Activated naive CD4-positive, alpha-beta T cell treated with anti-CD3 and anti-CD28 coated beads, Interleukin-2, amount 50 U/mL, for 24 hours (primary cell): ENCODE data around the gene CEACAM3.

ENCODE experiments used
- H3K27ac Mint-ChIP-seq: one replicate; pipeline ENCODE4 v1.8.0; 2021; ENCODE audit warnings: mild to moderate bottlenecking, mixed read lengths
- H3K27me3 Mint-ChIP-seq: one replicate; pipeline ENCODE4 v1.8.0; 2021; ENCODE audit warnings: mixed read lengths
- H3K36me3 Mint-ChIP-seq: one replicate; pipeline ENCODE4 v1.8.0; 2021; ENCODE audit warnings: mixed read lengths
- H3K4me1 Mint-ChIP-seq: one replicate; pipeline ENCODE4 v1.8.0; 2021; ENCODE audit warnings: mixed read lengths
- H3K4me3 Mint-ChIP-seq: one replicate; pipeline ENCODE4 v1.8.0; 2021; ENCODE audit warnings: mild to moderate bottlenecking, mixed read lengths
- H3K9me3 Mint-ChIP-seq: one replicate; pipeline ENCODE4 v1.8.0; 2021; ENCODE audit warnings: mixed read lengths

CEACAM3 gene

DNA sequence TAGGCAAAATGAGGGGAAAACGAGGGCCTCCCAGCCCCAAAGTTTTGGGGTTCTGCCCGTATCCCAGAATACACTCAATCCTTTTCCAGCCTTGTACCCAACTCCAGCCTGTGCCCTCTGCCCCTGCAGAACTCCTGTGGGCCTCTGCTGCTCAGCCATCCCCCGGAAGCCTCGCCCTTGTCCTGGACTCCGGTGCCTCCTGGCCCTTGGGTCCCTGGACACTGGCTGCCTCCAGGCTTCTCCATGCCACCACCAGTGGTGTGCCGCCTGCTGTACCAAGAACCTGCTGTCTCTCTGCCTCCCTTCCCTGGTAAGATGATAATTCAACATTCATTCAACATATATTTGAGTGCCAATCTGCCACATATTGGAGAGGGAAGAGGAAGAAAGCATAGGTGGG is 52.3 kb downstream of the CEACAM3 start:
- Mint-ChIP-seq H3K4me3 (no peak overlapping the region), H3K27ac (no peak overlapping the region), H3K4me1 (no peaks in the 10 kb centered on the region), H3K36me3 (no peaks in the 10 kb centered on the region), H3K27me3 (no peaks in the 10 kb centered on the region), H3K9me3 (no peaks in the 10 kb centered on the region)

DNA sequence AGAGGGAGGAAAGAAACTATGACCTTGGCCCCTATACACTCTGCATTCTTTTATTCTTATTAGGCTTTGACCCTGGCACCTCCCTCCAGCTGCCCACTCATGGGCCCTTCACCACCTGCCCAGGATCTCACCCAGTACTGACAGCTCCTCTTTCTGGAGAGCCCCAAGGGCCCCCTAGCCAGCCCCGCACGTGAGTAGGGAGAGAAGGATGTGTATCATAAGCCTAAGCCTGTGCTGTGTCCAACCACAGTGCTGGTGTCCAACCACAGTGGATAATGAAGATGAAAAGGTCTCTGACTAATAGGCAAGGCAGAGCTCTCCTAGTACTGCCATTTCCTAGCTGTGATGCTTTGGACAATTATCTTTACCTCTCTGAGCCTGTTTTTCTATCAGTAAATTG is 52.7 kb downstream of the CEACAM3 start:
- H3K4me3 Mint-ChIP-seq, result no peak overlapping the region
- H3K9me3 Mint-ChIP-seq, result no peaks in the 10 kb centered on the region
- no peaks in the 10 kb centered on the region for H3K36me3 Mint-ChIP-seq
- H3K27me3 Mint-ChIP-seq, result no peaks in the 10 kb centered on the region
- H3K27ac Mint-ChIP-seq, result no peak overlapping the region
- no peaks in the 10 kb centered on the region for H3K4me1 Mint-ChIP-seq

DNA sequence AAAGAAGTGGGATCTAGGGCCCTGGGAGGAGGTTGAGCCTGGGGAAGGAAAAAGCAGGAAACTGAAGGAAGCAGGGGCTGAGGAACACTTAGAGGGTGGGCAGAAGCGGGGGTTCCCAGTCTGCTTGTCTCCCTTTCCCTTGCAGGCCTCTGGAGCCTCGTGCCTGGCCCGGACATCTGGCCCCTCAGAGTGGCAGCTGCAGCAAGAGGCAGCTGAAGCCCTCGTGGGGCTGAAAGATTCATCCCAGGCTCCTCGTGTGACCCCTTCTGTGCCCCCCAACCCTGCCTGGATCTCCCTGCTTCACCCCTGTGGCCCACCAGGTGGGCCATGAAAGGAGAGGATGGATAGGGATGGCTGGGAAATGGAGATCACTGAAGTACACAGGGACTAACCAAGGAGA is 54.0 kb downstream of the CEACAM3 start:
- Mint-ChIP-seq H3K36me3 (no peaks in the 10 kb centered on the region), H3K4me1 (no peaks in the 10 kb centered on the region), H3K27me3 (no peaks in the 10 kb centered on the region), H3K9me3 (no peaks in the 10 kb centered on the region), H3K4me3 (no peak overlapping the region), H3K27ac (no peak overlapping the region)

DNA sequence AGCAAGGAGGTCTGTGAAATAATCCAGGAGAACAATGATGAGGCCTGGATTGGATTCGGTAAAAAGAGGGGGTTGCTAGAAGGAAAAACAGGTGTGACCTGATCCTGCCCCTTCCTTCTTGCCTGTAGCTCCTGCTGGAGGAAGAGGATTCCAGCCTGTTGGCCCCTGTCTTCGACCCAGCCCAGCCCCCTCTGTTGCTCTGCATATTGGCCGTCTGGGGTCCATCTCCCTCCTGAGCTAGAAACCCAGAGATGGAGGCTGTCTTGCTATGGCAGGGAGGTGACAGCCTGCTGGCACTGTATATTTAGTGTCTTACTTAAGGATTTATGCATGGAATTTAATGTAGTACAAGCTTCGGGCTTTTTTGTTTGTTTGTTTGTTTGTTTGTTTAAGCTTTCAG is 55.1 kb downstream of the CEACAM3 start:
- H3K36me3 Mint-ChIP-seq, result no peaks in the 10 kb centered on the region
- H3K9me3 Mint-ChIP-seq, result no peaks in the 10 kb centered on the region
- H3K4me1 Mint-ChIP-seq, result no peaks in the 10 kb centered on the region
- no peak overlapping the region for H3K4me3 Mint-ChIP-seq
- H3K27me3 Mint-ChIP-seq, result no peaks in the 10 kb centered on the region
- H3K27ac Mint-ChIP-seq, result no peak overlapping the region

DNA sequence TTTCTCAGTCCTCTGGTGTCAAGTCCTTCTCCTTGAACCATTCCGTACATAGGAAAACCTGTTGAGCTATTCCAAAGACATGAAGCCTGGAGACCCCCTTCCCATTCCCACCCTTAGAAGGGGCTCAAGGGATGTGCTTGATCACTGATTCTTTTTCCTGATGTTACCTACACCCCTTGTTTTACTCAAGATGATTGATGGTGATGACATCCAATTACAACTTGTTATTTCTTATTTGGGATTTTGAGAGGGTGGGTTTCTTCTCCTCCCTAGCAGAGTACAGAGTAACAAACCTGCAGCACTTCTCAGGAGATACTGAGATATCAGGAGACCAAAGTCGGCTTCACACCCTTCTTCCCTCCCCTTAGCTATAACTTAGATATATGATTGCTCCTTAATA is 57.0 kb downstream of the CEACAM3 start:
- Mint-ChIP-seq H3K4me3 (no peak overlapping the region), H3K9me3 (no peaks in the 10 kb centered on the region), H3K4me1 (no peaks in the 10 kb centered on the region), H3K27me3 (no peaks in the 10 kb centered on the region), H3K27ac (no peak overlapping the region), H3K36me3 (no peaks in the 10 kb centered on the region)

DNA sequence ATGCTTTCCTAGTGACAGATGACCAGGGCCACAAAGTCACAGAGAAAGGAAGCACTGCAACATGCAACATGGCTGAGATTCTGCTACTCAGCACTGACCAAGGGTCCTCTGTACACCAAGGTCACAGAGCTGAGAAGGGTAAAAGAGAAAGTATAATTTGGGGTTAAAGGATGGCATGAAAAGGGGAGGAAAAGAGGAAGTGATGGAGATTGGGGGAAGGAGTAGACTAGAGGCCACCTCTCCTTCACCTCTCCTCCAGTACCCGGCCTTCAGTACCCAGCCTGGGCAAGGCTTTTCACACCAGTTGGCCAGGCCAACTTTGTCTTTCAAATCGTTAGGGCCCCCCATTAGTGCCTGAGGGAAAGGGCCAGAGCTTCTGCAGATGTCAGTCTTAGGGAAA is 57.4 kb downstream of the CEACAM3 start:
- Mint-ChIP-seq H3K9me3 (no peaks in the 10 kb centered on the region), H3K4me1 (no peaks in the 10 kb centered on the region), H3K27me3 (no peaks in the 10 kb centered on the region), H3K4me3 (no peak overlapping the region), H3K27ac (no peak overlapping the region), H3K36me3 (no peaks in the 10 kb centered on the region)

DNA sequence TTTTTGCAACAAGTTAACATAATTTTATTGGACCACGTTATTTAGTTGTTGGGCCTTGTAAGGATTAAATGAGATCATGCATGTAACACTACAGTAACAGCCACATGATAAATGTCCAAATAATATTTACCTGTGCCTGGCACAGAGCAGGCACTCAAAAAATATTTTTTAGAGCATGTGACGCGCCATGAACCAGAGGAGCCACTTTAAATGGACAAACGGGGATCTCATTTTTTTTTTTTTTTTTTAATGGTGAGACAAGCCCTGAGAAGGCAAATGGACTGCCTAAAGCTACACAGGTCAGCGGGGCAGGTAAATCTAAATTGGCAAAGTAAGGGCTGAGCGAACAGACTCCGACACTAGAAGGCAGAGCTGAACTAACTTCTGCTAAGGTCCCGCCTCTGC is 62.8 kb downstream of the CEACAM3 start:
- Mint-ChIP-seq H3K27me3 (no peaks in the 10 kb centered on the region), H3K4me1 (peaks cover 34% of the 10 kb centered on the region), H3K27ac (peak overlapping the region; percentile 98), H3K36me3 (peaks cover 28% of the 10 kb centered on the region), H3K9me3 (no peaks in the 10 kb centered on the region), H3K4me3 (peak overlapping the region; percentile 91)

DNA sequence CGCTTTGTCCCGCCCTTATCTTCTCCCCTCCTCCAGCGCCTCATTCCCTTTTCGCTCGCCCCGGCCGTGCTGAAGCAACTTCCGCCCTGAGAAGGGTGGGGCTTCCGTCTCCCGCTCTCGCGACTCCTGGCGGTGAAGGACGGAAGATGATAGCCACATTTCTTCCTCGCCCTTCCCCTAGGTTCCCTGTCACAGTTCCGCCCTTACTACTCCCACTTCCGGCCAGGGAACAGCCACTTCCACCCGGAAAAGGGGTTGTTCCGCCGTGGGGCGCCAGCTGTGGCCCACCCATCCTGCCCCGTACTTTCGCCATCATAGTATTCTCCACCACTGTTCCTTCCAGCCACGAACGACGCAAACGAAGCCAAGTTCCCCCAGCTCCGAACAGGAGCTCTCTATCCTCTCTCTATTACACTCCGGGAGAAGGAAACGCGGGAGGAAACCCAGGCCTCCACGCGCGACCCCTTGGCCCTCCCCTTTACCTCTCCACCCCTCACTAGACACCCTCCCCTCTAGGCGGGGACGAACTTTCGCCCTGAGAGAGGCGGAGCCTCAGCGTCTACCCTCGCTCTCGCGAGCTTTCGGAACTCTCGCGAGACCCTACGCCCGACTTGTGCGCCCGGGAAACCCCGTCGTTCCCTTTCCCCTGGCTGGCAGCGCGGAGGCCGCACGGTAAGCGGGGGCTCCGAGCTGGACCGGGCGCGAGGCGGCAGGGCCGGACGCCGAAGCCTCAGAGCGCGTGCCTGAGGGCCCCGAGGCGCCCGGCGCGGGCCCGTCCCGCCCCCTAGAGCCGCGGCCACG is 63.4 kb downstream of the CEACAM3 start, which contains the start of gene RPS19:
Gene RPS19, plus strand, starts transcription at position 638 of the 801 bp plus-strand sequence. CDS start 520 bp downstream, outside the sequence.
- H3K36me3 Mint-ChIP-seq, result peaks cover 29% of the 10 kb centered on the region
- H3K9me3 Mint-ChIP-seq, result no peaks in the 10 kb centered on the region
- H3K4me3 Mint-ChIP-seq, result peak within 1 kb of the TSS; percentile 92
- H3K27ac Mint-ChIP-seq, result peak within 1 kb of the TSS; percentile 98
- H3K27me3 Mint-ChIP-seq, result no peaks in the 10 kb centered on the region
- H3K4me1 Mint-ChIP-seq, result peaks cover 40% of the 10 kb centered on the region

DNA sequence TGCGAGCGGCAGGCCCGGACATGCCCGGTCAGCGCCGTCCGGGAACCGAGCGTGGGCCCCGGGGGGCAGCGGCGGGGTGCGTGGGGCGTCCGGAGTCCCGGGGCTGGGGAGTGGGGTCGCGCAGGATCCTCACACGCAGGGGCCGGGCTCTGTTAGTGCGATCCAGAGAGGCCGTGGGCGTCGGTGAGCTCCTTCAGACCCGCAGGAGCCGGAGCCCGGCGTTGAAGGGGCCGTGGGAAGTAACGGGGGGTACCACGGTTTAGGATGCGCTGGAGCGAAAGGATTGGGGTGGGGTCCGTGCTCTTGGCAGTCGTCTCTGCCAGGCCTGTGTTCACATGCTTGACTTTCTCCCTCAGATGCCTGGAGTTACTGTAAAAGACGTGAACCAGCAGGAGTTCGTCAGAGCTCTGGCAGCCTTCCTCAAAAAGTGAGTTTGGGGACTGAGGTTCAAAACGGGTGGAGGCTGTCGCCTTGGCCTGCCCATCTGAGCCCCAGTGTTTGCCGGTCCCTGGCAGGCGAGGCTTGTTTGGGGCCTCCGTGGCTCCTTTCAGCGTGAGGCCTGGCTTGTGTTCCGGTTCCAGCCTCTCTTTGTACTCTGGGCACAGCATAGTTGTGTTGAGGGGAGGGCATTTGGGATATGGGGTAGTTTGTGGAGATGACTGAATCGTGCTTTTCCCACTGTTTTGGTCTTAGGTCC is 64.2 kb downstream of the CEACAM3 start:
- no peaks in the 10 kb centered on the region for H3K27me3 Mint-ChIP-seq
- peak overlapping the region; percentile 92 for H3K4me3 Mint-ChIP-seq
- H3K4me1 Mint-ChIP-seq, result peaks cover 40% of the 10 kb centered on the region
- peak overlapping the region; percentile 95 for H3K27ac Mint-ChIP-seq
- H3K36me3 Mint-ChIP-seq, result peaks cover 29% of the 10 kb centered on the region
- no peaks in the 10 kb centered on the region for H3K9me3 Mint-ChIP-seq
